Left lung (tissue), 10 donors: ENCODE results near the gene UBE2V1. TPM values are rescaled to one million over a fixed set of nuclear protein-coding genes. Genes with fewer than 3 reads are reported as not detected.

Experiments
- ATAC-seq: fragments of 200-7000 bp; cut with Tn5 transposase; one replicate; pipeline ENCODE4 v1.9.1; 2020; ENCODE audit warnings: moderate library complexity
- DNase-seq, 4 donors: peaks; one replicate each; pipeline ENCODE4 v3.0.0-alpha.2; 2013 to 2020
- H3K27ac ChIP-seq, 2 donors: fragments of 200-600 bp; sonication (generic) in 1 of 2; one replicate each; pipeline versions ENCODE4 v1.5.0 to v1.8.0; 2020 to 2021
- H3K27me3 ChIP-seq, 2 donors: fragments of 200-600 bp; sonication (generic) in 1 of 2; one replicate each; pipeline versions ENCODE4 v1.5.0 to v1.8.0; 2020 to 2021
- H3K36me3 ChIP-seq, 2 donors: fragments of 200-600 bp; sonication (generic) in 1 of 2; one replicate each; pipeline versions ENCODE4 v1.5.0 to v1.8.0; 2020 to 2021
- H3K4me1 ChIP-seq, 2 donors: fragments of 200-600 bp; one replicate each; pipeline ENCODE4 v1.8.0; 2021
- H3K4me3 ChIP-seq, 2 donors: fragments of 200-600 bp; sonication (generic) in 1 of 2; one replicate each; pipeline versions ENCODE4 v1.5.0 to v1.8.0; 2020 to 2021; ENCODE audit warnings: mild to moderate bottlenecking in 1 of 2
- H3K9me3 ChIP-seq, 2 donors: fragments of 200-600 bp; sonication (generic) in 1 of 2; one replicate each; pipeline versions ENCODE4 v1.5.0 to v1.8.0; 2020 to 2021
- intact Hi-C, 2 donors: fragments of 100-400 bp; cut with DNase I; formaldehyde crosslinking; loops; one replicate each; pipeline versions ENCODE4 v1.11.2 to v1.14.2; 2022
- polyA plus RNA-seq, 6 donors: library from polyadenylated mRNA; unstranded; fragments of 120-200 nt; gene quantifications; one replicate each; pipeline ENCODE4 v1.2.1, GENCODE V29; 2013; ENCODE audit not compliant: insufficient read length in 6 of 6
- total RNA-seq, 2 donors: library from RNA; stranded (reverse); fragmentation: NEBNext Ultra II Directional; extraction: Animal tissue kit (Norgen Biotek cat#: 25700); gene quantifications; one replicate each; pipeline ENCODE4 v1.2.1, GENCODE V29; 2021
- TF ChIP-seq, protein P1 (sequence below), 2 donors: fragments of 200-600 bp; sonication (generic) in 1 of 2; IDR thresholded peaks; one replicate each; pipeline versions ENCODE4 v1.5.0 to v1.8.0; 2021; ENCODE audit warnings: antibody characterized with exemption in 2 of 2
- donor health status: DM: no; HTN: yes; CAD: no.
- donor health status: DM: no; HTN: no; CAD: no.

UBE2V1 gene
- total and polyA plus RNA-seq, 8 donors: 72.6 to 178 (median 152) TPM

DNA sequence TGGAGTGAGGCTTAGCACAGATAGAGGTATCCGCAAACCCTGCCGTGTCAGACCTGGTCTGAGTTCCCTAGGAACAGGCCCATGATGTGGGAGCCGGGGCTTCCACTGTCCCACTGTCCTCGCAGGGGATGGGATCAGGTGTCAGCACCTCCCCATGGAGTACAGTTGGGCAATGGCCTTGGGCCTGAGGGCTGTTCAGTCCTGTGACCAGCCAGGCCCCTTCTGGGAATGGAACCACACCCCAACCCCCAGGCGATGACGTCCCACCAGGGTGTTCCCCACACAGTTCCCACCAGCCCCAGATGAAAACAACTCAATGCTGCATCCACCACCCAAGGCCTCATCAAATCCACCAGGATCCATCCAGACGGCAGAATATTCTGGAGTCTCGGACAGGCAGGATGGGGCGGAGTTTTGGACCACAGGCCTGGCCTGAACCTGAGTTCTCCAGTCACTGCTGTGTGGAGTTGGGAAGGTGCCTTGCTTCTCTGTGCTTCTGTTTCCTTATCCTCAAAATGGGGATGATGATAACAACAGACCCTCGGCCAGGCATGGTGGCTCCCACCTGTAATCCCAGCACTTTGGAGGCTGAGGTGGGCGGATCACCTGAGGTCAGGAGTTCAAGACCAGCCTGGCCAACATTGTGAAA, 62.2 kb downstream of the UBE2V1 start:
- ATAC-seq (no peak), DNase-seq (no peak)
- no peaks in the 10 kb centered on the region for H3K36me3 ChIP-seq
- H3K4me1 ChIP-seq: peaks cover 14 to 46% of the 10 kb centered on the region in 2 donors
- TF ChIP-seq, protein P1, sequence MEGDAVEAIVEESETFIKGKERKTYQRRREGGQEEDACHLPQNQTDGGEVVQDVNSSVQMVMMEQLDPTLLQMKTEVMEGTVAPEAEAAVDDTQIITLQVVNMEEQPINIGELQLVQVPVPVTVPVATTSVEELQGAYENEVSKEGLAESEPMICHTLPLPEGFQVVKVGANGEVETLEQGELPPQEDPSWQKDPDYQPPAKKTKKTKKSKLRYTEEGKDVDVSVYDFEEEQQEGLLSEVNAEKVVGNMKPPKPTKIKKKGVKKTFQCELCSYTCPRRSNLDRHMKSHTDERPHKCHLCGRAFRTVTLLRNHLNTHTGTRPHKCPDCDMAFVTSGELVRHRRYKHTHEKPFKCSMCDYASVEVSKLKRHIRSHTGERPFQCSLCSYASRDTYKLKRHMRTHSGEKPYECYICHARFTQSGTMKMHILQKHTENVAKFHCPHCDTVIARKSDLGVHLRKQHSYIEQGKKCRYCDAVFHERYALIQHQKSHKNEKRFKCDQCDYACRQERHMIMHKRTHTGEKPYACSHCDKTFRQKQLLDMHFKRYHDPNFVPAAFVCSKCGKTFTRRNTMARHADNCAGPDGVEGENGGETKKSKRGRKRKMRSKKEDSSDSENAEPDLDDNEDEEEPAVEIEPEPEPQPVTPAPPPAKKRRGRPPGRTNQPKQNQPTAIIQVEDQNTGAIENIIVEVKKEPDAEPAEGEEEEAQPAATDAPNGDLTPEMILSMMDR (IDR thresholded peaks at IDR 0.05): no peak
- H3K4me3 ChIP-seq: no peak overlapping the region
- no peak overlapping the region for H3K27ac ChIP-seq
- no peaks in the 10 kb centered on the region for H3K9me3 ChIP-seq
- intact Hi-C loops: no loop called here
- peaks cover 0 to 9% of the 10 kb centered on the region in 2 donors for H3K27me3 ChIP-seq

- intact Hi-C loops: no loop called here
- ATAC-seq (no peak), DNase-seq (no peak)
- Histone ChIP-seq H3K9me3 (no peaks in the 10 kb centered on the region), H3K27me3 (peaks cover 0 to 9% of the 10 kb centered on the region in 2 donors), H3K27ac (no peak overlapping the region), H3K36me3 (no peaks in the 10 kb centered on the region), H3K4me3 (no peak overlapping the region), H3K4me1 (peaks cover 14 to 48% of the 10 kb centered on the region in 2 donors)
- TF ChIP-seq, protein P1 (IDR thresholded peaks at IDR 0.05): no peak
These were observed 62.7 kb downstream of the UBE2V1 start for GRCh38 chr20:50050214-50050613.

DNA sequence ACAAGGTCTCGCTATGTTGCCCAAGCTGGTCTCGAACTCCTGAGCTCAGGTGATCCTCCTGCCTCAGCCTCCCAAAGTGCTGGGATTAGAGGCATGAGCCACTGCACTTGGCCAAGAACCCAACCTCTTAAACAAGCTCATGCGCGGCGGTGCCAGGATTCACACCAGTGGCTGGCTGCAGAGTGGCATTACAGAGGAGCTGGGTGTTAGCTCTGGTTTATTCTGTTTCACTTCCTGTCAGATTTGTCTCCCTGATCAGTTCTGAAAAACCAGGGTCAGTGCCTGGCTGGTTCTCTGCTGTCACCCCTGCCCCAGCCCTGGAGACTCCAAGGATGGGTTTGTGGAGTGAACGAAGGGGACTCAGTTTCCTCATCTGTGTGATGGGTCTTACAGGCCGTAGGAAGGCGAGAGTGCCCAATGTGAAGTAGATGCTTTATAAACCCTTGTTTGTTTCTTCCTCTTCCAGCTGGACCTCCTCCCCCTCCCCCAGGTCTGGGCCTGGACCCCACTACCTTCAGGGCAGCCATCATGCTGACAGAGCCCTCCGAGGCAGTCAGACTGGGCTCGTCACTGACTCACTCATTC, 63.4 kb downstream of the UBE2V1 start:
- no peak for ATAC-seq
- Histone ChIP-seq H3K4me3 (no peak overlapping the region), H3K4me1 (peaks cover 8 to 48% of the 10 kb centered on the region in 2 donors), H3K36me3 (no peaks in the 10 kb centered on the region), H3K27me3 (peaks cover 0 to 4% of the 10 kb centered on the region in 2 donors), H3K9me3 (no peaks in the 10 kb centered on the region), H3K27ac (no peak overlapping the region)
- DNase-seq: no peak
- intact Hi-C loops: no loop called here
- TF ChIP-seq, protein P1 (IDR thresholded peaks at IDR 0.05): no peak

DNA sequence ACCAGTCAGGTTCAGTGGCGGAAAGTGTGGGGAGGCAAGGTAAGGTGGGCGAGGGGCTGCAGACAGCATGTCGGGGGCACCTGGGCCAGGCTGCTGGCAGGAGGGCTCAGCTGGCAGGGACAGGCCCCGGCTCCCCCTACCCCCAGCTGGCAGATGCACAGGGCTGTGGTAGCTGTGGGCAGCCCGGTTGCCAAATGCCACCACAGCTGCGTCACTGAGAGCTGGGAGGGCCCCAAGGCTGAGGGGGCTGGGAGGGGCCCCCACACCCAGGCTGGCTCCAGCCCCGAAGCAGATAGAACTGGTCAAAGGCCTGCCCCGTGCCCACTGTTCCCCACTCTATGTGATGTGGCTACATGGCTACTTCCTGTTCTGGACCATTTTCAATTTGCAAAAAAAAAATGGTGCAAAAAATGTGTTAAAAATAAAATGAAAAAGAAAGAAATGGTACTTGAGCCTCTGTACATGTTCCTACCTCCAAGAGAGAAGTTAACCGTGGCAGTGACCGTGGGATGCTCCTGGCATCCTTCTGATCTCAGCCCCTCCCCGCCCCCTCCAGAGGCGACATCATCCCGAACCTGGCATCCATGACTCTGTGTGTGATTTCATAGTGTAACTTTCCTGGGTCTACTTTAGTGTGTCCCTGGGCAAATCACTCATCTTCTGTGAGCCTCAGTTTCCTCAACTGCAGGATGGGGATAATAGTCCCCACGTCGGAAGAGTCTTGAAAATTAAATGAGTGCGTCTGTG, 64.4 kb downstream of the UBE2V1 start:
- H3K9me3 ChIP-seq: no peaks in the 10 kb centered on the region
- peaks cover 6 to 48% of the 10 kb centered on the region in 2 donors for H3K4me1 ChIP-seq
- peak overlapping the region in 1 of 2 donors; percentile 81 for H3K27ac ChIP-seq
- ATAC-seq (peak; percentile 35), DNase-seq (no peak)
- intact Hi-C loops: no loop called here
- H3K27me3 ChIP-seq: peaks cover 0 to 4% of the 10 kb centered on the region in 2 donors
- no peak overlapping the region for H3K4me3 ChIP-seq
- H3K36me3 ChIP-seq: no peaks in the 10 kb centered on the region
- TF ChIP-seq, protein P1 (IDR thresholded peaks at IDR 0.05): no peak

GRCh38 chr20:50044353-50044960, 68.5 kb downstream of the UBE2V1 start:
- no peak for ATAC-seq
- peaks cover 6 to 49% of the 10 kb centered on the region in 2 donors for H3K4me1 ChIP-seq

More at GRCh38 chr20:50044353-50044960, 68.5 kb downstream of the UBE2V1 start:
- DNase-seq: no peak
- peak overlapping the region in 1 of 2 donors; percentile 1 for H3K27ac ChIP-seq
- intact Hi-C loops: no loop called here
- no peaks in the 10 kb centered on the region for H3K27me3 ChIP-seq
- H3K9me3 ChIP-seq: no peaks in the 10 kb centered on the region
- TF ChIP-seq, protein P1 (IDR thresholded peaks at IDR 0.05): no peak
- H3K4me3 ChIP-seq: no peak overlapping the region
- no peaks in the 10 kb centered on the region for H3K36me3 ChIP-seq
